HUES6 (cell line): Measurements from ENCODE around the gene IFI30.

Experiments used
- H3K27ac ChIP-seq: 2 replicates; pipeline ENCODE4 v1.7.0; 2013; ENCODE audit warnings: low read depth, mild to moderate bottlenecking, low read length, inconsistent platforms
- H3K27me3 ChIP-seq: 2 replicates; pipeline ENCODE4 v1.6.1; 2013; ENCODE audit warnings: low read length; ENCODE audit not compliant: control insufficient read depth, insufficient read depth
- H3K36me3 ChIP-seq: 2 replicates; pipeline ENCODE4 v1.6.1; 2013; ENCODE audit warnings: low read length; ENCODE audit not compliant: control insufficient read depth, insufficient read depth
- H3K4me1 ChIP-seq: 2 replicates; pipeline ENCODE4 v1.6.1; 2013; ENCODE audit warnings: low read length; ENCODE audit not compliant: control insufficient read depth, insufficient read depth
- H3K4me3 ChIP-seq: 2 replicates; pipeline ENCODE4 v1.5.1; 2013; ENCODE audit warnings: low read depth, low read length
- H3K9ac ChIP-seq: one replicate; pipeline ENCODE4 v1.6.1; 2013; ENCODE audit warnings: mild to moderate bottlenecking, low read length
- H3K9me3 ChIP-seq: 2 replicates; pipeline ENCODE4 v1.6.1; 2013; ENCODE audit warnings: low read depth, low read length; ENCODE audit not compliant: control insufficient read depth, insufficient read depth

The IFI30 gene

DNA sequence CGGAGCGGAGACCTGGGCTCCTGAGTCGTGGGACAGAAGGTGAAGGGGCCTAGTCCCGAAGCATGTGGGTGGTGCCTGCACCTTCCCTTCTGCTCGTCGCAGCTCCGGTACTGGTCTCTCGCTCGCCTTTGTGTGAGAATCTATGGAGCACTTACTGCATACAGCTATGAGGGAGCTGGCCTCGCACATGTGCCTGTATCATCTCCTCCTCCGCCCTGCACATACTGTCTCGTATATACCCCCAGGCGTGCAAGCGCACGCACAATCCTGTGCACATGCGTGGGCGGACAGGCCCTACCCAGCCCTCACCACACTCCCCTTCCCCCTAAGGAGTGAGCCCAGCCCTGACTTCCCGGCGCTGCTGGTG lies 12.0 kb upstream of the IFI30 start:
- H3K4me3 ChIP-seq = peak overlapping the region; percentile 23
- H3K9me3 ChIP-seq = no peaks in the 10 kb centered on the region
- peaks cover 15% of the 10 kb centered on the region for H3K4me1 ChIP-seq
- H3K27me3 ChIP-seq = no peaks in the 10 kb centered on the region
- no peak overlapping the region for H3K9ac ChIP-seq
- no peak overlapping the region for H3K27ac ChIP-seq
- peaks cover 37% of the 10 kb centered on the region for H3K36me3 ChIP-seq

DNA sequence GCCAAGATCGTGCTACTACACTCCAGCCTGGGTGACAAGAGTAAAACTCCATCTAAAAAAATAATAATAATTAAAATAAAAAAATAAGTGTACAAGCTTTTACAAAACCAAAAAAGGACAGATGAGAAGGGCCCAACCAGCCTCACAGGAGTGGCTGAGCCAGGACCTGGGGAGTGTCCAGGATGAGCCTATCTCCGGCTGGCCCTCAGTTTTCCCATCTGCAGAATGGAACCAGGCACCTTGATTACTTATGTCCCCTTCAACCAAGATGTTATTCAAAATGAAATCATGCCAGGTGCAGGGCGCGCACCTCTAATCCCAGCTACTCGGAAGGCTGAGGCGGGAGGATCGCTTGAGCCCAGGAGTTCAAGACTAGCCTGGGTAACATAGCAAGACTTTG lies 9.5 kb upstream of the IFI30 start:
- no peak overlapping the region for H3K27ac ChIP-seq
- H3K36me3 ChIP-seq = peaks cover 54% of the 10 kb centered on the region

GRCh38 chr19:18165794-18166544 lies 7.6 kb upstream of the IFI30 start:
- no peak overlapping the region for H3K9ac ChIP-seq
- no peaks in the 10 kb centered on the region for H3K9me3 ChIP-seq
- no peak overlapping the region for H3K4me3 ChIP-seq
- 0 out of 2 replicates have a peak, but pooled peaks cover 4% of the 10 kb centered on the region for H3K4me1 ChIP-seq
- peaks cover 63% of the 10 kb centered on the region for H3K36me3 ChIP-seq
- H3K27me3 ChIP-seq = no peaks in the 10 kb centered on the region
- no peak overlapping the region for H3K27ac ChIP-seq

More for the DNA sequence above, 9.5 kb upstream of the IFI30 start:
- no peaks in the 10 kb centered on the region for H3K9me3 ChIP-seq
- peaks cover 8% of the 10 kb centered on the region for H3K4me1 ChIP-seq
- H3K9ac ChIP-seq = no peak overlapping the region
- no peak overlapping the region for H3K4me3 ChIP-seq
- H3K27me3 ChIP-seq = no peaks in the 10 kb centered on the region

GRCh38 chr19:18167011-18167410 lies 6.6 kb upstream of the IFI30 start:
- Histone ChIP-seq H3K9ac (no peak overlapping the region), H3K27me3 (no peaks in the 10 kb centered on the region), H3K9me3 (no peaks in the 10 kb centered on the region), H3K4me1 (no peaks in the 10 kb centered on the region), H3K27ac (no peak overlapping the region), H3K36me3 (peaks cover 59% of the 10 kb centered on the region), H3K4me3 (no peak overlapping the region)

GRCh38 chr19:18167975-18168645 lies 5.5 kb upstream of the IFI30 start:
- H3K9ac ChIP-seq = no peak overlapping the region
- H3K4me3 ChIP-seq = no peak overlapping the region
- peaks cover 50% of the 10 kb centered on the region for H3K36me3 ChIP-seq
- H3K4me1 ChIP-seq = no peaks in the 10 kb centered on the region
- no peak overlapping the region for H3K27ac ChIP-seq
- no peaks in the 10 kb centered on the region for H3K27me3 ChIP-seq
- H3K9me3 ChIP-seq = no peaks in the 10 kb centered on the region

DNA sequence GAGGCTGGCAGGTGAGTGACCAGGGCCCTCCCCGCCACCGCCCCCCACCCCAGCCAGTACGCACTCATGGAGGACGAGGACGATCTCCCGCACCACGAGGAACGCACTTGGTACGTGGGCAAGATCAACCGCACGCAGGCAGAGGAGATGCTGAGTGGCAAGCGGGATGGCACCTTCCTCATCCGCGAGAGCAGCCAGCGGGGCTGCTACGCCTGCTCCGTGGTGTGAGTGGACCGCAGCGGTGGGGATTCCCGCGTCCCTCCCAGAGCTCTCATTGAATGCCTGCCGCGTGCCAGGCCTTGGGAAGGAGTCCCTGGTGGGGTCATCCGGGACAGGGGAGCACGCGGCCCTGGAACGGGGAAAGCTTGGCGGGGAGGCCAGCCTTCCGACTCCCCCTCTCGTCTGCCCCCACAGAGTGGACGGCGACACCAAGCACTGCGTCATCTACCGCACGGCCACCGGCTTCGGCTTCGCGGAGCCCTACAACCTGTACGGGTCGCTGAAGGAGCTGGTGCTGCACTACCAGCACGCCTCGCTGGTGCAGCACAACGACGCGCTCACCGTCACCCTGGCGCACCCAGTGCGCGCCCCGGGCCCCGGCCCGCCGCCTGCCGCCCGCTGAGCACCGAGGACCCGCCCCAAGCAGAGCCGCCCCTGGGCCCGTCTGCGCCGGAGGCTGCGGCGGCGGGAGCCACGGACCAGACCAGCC lies 4.8 kb upstream of the IFI30 start:
- no peaks in the 10 kb centered on the region for H3K27me3 ChIP-seq
- H3K27ac ChIP-seq = no peak overlapping the region
- no peak overlapping the region for H3K4me3 ChIP-seq
- no peaks in the 10 kb centered on the region for H3K9me3 ChIP-seq
- peaks cover 44% of the 10 kb centered on the region for H3K36me3 ChIP-seq
- H3K9ac ChIP-seq = no peak overlapping the region
- peaks cover 3% of the 10 kb centered on the region; the same call in 1 of the 2 replicates for H3K4me1 ChIP-seq

DNA sequence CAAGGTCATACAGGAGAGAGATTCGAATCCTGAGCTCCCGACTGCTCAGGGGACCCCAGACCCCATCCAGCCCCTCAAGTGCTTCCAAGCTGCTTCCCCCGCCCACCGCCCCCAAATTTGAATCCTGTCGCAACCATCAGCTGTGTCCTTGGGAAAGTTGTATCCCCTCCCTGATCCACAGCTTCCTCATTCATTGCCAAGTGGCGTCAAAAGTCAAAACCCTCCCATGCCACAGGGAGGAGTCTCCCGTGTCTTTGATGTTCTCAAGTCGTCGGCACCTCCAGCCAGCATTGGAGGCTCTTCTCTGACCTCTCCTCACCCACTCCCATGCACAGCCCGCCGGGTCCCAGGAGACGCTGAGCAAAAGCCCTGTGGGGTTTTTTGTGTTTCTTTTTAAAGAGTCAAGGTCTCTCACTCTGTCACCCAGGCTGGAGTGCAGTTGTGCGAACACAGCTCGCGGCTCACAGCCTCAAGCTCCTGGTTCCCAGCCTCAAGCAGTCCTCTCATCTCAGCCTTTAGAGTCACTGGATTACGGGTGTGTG lies 2.8 kb upstream of the IFI30 start:
- no peak overlapping the region for H3K9ac ChIP-seq
- peaks cover 16% of the 10 kb centered on the region for H3K27me3 ChIP-seq
- no peak overlapping the region for H3K27ac ChIP-seq
- H3K4me1 ChIP-seq = peaks cover 9% of the 10 kb centered on the region; the same call in 1 of the 2 replicates
- H3K9me3 ChIP-seq = no peaks in the 10 kb centered on the region
- no peak overlapping the region for H3K4me3 ChIP-seq
- peaks cover 34% of the 10 kb centered on the region for H3K36me3 ChIP-seq

DNA sequence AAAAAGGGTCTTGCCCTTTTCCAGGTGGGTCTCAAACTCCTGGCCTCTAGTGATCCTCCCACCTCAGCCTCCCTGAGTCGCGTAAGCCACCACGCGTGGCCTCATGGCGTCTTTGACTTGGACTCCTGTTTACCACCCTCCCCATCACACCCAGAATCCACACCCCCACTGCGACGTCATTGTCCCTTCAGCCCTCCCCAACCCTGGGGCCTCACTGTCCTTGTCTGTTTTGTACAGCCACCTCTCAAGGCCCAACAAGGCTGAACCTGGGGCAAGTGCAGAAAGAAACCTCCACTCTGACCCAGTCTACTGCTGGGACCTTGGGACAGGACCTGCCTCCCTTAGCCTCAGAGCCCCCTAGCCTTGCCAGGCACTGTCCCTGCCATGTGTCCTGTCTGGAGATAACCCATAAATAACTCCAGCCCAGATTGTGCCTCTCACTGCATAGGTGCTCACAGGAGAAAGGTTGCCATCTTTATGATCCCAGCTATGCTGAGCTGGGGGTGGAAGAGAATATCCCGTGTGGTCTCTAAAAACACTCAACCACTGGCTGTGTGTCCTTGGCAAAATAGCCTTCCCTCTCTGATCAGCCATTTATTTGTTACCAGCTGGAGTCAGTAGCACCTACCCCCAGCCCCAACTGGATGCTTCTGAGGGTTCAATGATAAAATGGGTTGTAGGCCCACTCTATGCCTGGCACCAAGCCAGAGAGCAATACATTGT lies 1.8 kb upstream of the IFI30 start:
- Histone ChIP-seq H3K4me1 (peaks cover 9% of the 10 kb centered on the region; the same call in 1 of the 2 replicates), H3K9me3 (no peaks in the 10 kb centered on the region), H3K4me3 (no peak overlapping the region), H3K27me3 (peaks cover 16% of the 10 kb centered on the region), H3K9ac (no peak overlapping the region), H3K27ac (no peak overlapping the region), H3K36me3 (peaks cover 30% of the 10 kb centered on the region)

GRCh38 chr19:18172331-18173053 lies 1.1 kb upstream of the IFI30 start:
- no peaks in the 10 kb centered on the region for H3K9me3 ChIP-seq

DNA sequence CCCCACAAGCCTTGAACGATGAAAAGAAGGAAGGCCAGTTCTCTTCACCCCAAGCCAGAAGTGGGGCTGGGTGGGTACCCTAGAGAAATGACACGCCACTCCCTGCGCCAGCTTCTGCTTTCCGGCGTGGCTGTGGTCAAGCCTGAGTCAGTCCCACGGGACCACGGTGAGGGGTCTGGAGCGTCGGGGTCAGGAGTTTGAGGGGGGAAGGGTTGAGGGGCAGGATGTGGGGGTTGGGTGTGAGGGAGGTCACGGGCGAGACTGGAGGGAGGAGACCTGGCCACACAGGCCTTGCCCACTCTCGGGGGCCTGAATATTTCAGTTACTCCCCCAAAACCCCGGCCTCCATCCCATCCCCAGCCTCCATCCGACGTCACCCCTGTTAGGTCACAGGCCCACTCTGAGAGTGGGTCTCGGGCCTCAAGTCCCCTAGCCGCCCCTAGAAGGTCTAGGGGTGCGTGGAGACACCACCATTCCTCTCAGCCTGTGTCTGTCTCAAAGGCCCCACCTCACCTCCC lies 500 bp upstream of the IFI30 start:
- H3K9me3 ChIP-seq = no peaks in the 10 kb centered on the region
- peaks cover 9% of the 10 kb centered on the region; the same call in 1 of the 2 replicates for H3K4me1 ChIP-seq
- peaks cover 16% of the 10 kb centered on the region for H3K27me3 ChIP-seq
- peaks cover 26% of the 10 kb centered on the region for H3K36me3 ChIP-seq
- no peak overlapping the region for H3K27ac ChIP-seq
- no peak overlapping the region for H3K9ac ChIP-seq
- peak overlapping the region; percentile 69 for H3K4me3 ChIP-seq

More at GRCh38 chr19:18172331-18173053, 1.1 kb upstream of the IFI30 start:
- Histone ChIP-seq H3K9ac (no peak overlapping the region), H3K27ac (no peak overlapping the region), H3K4me3 (no peak overlapping the region), H3K4me1 (peaks cover 9% of the 10 kb centered on the region; the same call in 1 of the 2 replicates), H3K27me3 (peaks cover 16% of the 10 kb centered on the region), H3K36me3 (peaks cover 29% of the 10 kb centered on the region)
